Naive thymus-derived CD8-positive, alpha-beta T cell (primary cell): Measurements from ENCODE around the gene CYTH1. TPM values are rescaled to one million over a fixed set of nuclear protein-coding genes. Genes with fewer than 3 reads are reported as not detected.

Experiments
- ATAC-seq, 2 donors: fragments of 150-1000 bp; cut with Tn5 transposase in 1 of 2; sonication (Bioruptor Pico), chemical (Tn5 transposase) in 1 of 2; 1 replicate in 1 of 2; 2 replicates in 1 of 2; pipeline ENCODE4 v1.10.0; 2021; ENCODE audit warnings: mild to moderate bottlenecking in 2 of 2, moderate library complexity in 2 of 2
- POLR2A ChIA-PET: fragments of 350-600 bp; sonication (Branson Sonifier 250); formaldehyde crosslinking; loops from one replicate; lab custom pipeline; 2021; ENCODE audit warnings: antibody characterized with exemption; lab: Charles Lee
- DNase-seq, 10 donors: peaks; one replicate each; pipeline versions ENCODE4 v3.0.0 to v3.0.0-alpha.2; 2020 to 2022
- H3K27ac Mint-ChIP-seq, 10 donors: one replicate each; pipeline ENCODE4 v1.8.0; 2020 to 2022; ENCODE audit warnings: mild to moderate bottlenecking in 10 of 10, mixed read lengths in 10 of 10, moderate library complexity in 4 of 10, inconsistent platforms in 1 of 10
- H3K27me3 Mint-ChIP-seq, 5 donors: one replicate each; pipeline ENCODE4 v1.8.0; 2021 to 2022; ENCODE audit warnings: mixed read lengths in 5 of 5
- H3K36me3 Mint-ChIP-seq, 3 donors: one replicate each; pipeline ENCODE4 v1.8.0; 2020 to 2022; ENCODE audit warnings: mixed read lengths in 3 of 3, mild to moderate bottlenecking in 2 of 3, inconsistent platforms in 1 of 3
- H3K4me1 Mint-ChIP-seq, 4 donors: one replicate each; pipeline ENCODE4 v1.8.0; 2021 to 2022; ENCODE audit warnings: mixed read lengths in 4 of 4
- H3K4me3 Mint-ChIP-seq, 10 donors: one replicate each; pipeline ENCODE4 v1.8.0; 2020 to 2022; ENCODE audit warnings: mild to moderate bottlenecking in 10 of 10, mixed read lengths in 10 of 10, moderate library complexity in 6 of 10, inconsistent platforms in 1 of 10
- H3K9me3 Mint-ChIP-seq, 9 donors: one replicate each; pipeline ENCODE4 v1.8.0; 2020 to 2022; ENCODE audit warnings: mixed read lengths in 9 of 9, mild to moderate bottlenecking in 3 of 9, inconsistent platforms in 1 of 9, moderate library complexity in 1 of 9
- polyA plus RNA-seq, 3 donors: library from polyadenylated mRNA; unstranded; fragments of 300-500 nt; fragmentation: Illumina TruSeq; gene quantifications; one replicate each; pipeline ENCODE4 v1.2.3, GENCODE V29; 2021
- total RNA-seq, 8 experiments: library from RNA in 2 of 8; stranded (reverse) in 2 of 8; gene quantifications; one replicate each; pipeline ENCODE4 v1.2.3 and lab custom pipeline; 2021 to 2026

CYTH1 gene
- total and polyA plus RNA-seq, 5 experiments from 2014 or later = 220 to 423 (median 320) TPM

- Mint-ChIP-seq H3K4me3 (peak overlapping the region; percentile 6 to 81 (median 62)), H3K27ac (peak overlapping the region; percentile 24 to 96 (median 78)), H3K27me3 (no peaks in the 10 kb centered on the region), H3K4me1 (peaks cover 53 to 93% (median 89%) of the 10 kb centered on the region in 4 donors), H3K36me3 (peaks cover 0 to 46% (median 4%) of the 10 kb centered on the region in 3 donors), H3K9me3 (no peaks in the 10 kb centered on the region)
- POLR2A ChIA-PET = interaction anchor here (1.0 to 1.2 kb wide), 2 partner anchors 11 to 46 kb away, joined by 3 to 4 read pairs; no protein-coding TSS in a partner anchor
- ATAC-seq (no peak), DNase-seq (no peak)
These were observed 52.4 kb downstream of the CYTH1 start for GRCh38 chr17:78729641-78730040.

GRCh38 chr17:78728495-78728894, 53.6 kb downstream of the CYTH1 start:
- Mint-ChIP-seq H3K27me3 (no peaks in the 10 kb centered on the region), H3K36me3 (peaks cover 0 to 51% (median 4%) of the 10 kb centered on the region in 3 donors), H3K4me1 (peaks cover 58 to 97% (median 92%) of the 10 kb centered on the region in 4 donors), H3K4me3 (peak overlapping the region in 9 of 10 donors; percentile 46 to 81 (median 62)), H3K27ac (peak overlapping the region in 9 of 10 donors; percentile 17 to 96 (median 78)), H3K9me3 (no peaks in the 10 kb centered on the region)
- DNase-seq = no peak
- POLR2A ChIA-PET = interaction anchor here (0.6 to 0.8 kb wide), 2 partner anchors 10 to 50 kb away, joined by 3 to 6 read pairs; no protein-coding TSS in a partner anchor
- no peak for ATAC-seq

DNA sequence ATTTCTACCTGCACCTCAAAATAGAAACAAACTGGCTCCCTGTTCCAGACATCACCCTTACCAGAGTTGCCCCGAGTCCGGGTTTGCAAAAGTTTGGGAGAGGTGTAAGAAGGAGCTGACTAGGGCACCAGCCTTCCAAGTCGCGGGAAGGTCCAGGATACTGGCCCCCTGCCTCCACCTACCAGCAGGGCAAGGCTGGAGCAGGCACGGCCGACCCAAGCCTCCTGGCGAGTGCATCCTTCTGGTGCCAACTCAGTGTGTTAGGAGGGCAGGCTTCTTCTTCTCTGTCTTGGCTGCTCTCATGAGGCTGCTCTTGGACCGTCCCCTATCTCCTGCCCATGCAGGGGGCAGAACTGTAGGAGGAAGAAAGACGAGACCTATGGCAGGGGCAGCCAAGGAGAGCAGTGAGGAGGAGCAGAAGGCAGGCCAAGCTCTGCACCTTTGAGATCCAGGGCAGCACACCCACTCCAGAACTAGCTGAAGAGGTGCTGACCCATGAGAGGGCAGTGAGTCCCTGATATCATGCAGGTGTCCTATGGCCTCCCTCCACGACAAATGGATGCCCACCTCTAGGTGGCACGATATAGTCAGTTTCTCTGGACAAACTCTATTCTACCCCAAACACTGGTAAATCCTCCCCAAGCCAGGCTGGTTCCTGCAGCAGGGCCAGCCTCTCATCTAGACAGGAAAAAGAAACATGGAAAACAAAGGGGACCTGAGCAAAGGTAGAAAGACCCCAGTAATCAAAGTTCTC, 54.4 kb downstream of the CYTH1 start:
- H3K36me3 Mint-ChIP-seq = peaks cover 0 to 54% (median 4%) of the 10 kb centered on the region in 3 donors

DNA sequence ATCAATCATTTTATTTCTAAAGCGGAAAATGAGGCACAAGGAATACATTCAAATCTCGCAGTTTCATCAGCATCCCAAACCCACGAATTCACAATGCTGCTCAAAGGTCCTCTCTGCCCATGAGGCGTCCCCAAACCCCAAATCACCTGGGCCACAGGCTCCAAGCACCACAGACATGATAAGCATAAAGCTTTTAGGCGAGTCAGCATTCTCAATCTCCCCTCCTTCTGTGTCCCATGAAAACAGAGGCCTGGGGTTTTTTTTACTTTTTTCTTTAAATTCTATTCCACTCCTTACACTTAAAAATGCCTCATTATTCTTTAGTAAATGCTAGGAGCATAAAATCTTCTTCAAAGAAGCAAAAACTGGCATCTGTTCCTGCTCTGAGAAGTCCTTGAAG, 55.0 kb downstream of the CYTH1 start:
- no peak for ATAC-seq

More for the DNA sequence above, 54.4 kb downstream of the CYTH1 start:
- ATAC-seq (no peak), DNase-seq (no peak)
- peak overlapping the region; percentile 67 to 96 (median 90) for H3K27ac Mint-ChIP-seq
- H3K27me3 Mint-ChIP-seq = no peaks in the 10 kb centered on the region
- POLR2A ChIA-PET = interaction anchor here (0.6 to 3.2 kb wide), 5 partner anchors 9 to 63 kb away, joined by 3 to 28 read pairs (median 3); no protein-coding TSS in a partner anchor
- peaks cover 60 to 97% (median 93%) of the 10 kb centered on the region in 4 donors for H3K4me1 Mint-ChIP-seq
- H3K4me3 Mint-ChIP-seq = peak overlapping the region; percentile 70 to 87 (median 81)
- no peaks in the 10 kb centered on the region for H3K9me3 Mint-ChIP-seq

GRCh38 chr17:78726513-78726912, 55.6 kb downstream of the CYTH1 start:
- Mint-ChIP-seq H3K27me3 (no peaks in the 10 kb centered on the region), H3K9me3 (no peaks in the 10 kb centered on the region), H3K4me1 (peaks cover 59 to 97% (median 93%) of the 10 kb centered on the region in 4 donors), H3K4me3 (peak overlapping the region; percentile 70 to 87 (median 80)), H3K36me3 (peaks cover 0 to 51% (median 0%) of the 10 kb centered on the region in 3 donors), H3K27ac (peak overlapping the region; percentile 67 to 96 (median 90))
- ATAC-seq = no peak
- POLR2A ChIA-PET = interaction anchor here (0.6 to 3.2 kb wide), 12 partner anchors 9 to 114 kb away, joined by 3 to 28 read pairs (median 8); no protein-coding TSS in a partner anchor
- DNase-seq = no peak

More for the DNA sequence above, 55.0 kb downstream of the CYTH1 start:
- POLR2A ChIA-PET = interaction anchor here (1.0 to 3.2 kb wide), 7 partner anchors 9 to 64 kb away, joined by 3 to 28 read pairs (median 10); no protein-coding TSS in a partner anchor
- Mint-ChIP-seq H3K4me3 (peak overlapping the region; percentile 70 to 87 (median 80)), H3K27ac (peak overlapping the region; percentile 67 to 96 (median 90)), H3K27me3 (no peaks in the 10 kb centered on the region), H3K36me3 (peaks cover 0 to 51% (median 2%) of the 10 kb centered on the region in 3 donors), H3K9me3 (no peaks in the 10 kb centered on the region), H3K4me1 (peaks cover 59 to 97% (median 93%) of the 10 kb centered on the region in 4 donors)
- DNase-seq = no peak

GRCh38 chr17:78725448-78726021, 56.5 kb downstream of the CYTH1 start:
- peaks cover 0 to 49% (median 0%) of the 10 kb centered on the region in 3 donors for H3K36me3 Mint-ChIP-seq
- peak in 2 of 10 donors; percentile 46 to 51 for DNase-seq
- H3K4me3 Mint-ChIP-seq = peak overlapping the region; percentile 70 to 87 (median 80)
- ATAC-seq = peak; percentile 61 to 71
- peak overlapping the region; percentile 67 to 96 (median 90) for H3K27ac Mint-ChIP-seq
- H3K4me1 Mint-ChIP-seq = peaks cover 54 to 94% (median 91%) of the 10 kb centered on the region in 4 donors
- POLR2A ChIA-PET = interaction anchor here (0.6 to 3.2 kb wide), 13 partner anchors 8 to 169 kb away, joined by 3 to 28 read pairs (median 7); no protein-coding TSS in a partner anchor
- no peaks in the 10 kb centered on the region for H3K9me3 Mint-ChIP-seq
- no peaks in the 10 kb centered on the region for H3K27me3 Mint-ChIP-seq

DNA sequence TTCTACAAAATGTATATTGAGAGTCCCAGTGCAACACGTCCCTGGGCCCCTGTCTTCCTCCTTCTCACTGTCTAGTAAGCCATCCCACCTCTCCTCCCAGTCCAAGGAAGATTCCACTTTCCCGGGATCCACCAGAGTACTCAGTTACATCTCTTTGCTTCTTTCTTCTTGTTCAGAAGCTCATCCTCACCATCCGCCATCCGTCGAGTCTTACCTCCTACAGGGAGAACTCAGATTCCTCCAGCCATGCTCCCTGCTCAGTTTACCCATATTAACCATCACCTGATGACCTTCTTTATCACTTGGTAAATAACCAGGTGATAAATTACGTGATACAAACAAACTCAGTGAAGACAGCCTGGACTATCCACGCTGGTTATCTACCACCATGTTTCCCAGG, 57.1 kb downstream of the CYTH1 start:
- Mint-ChIP-seq H3K4me1 (peaks cover 57 to 97% (median 94%) of the 10 kb centered on the region in 4 donors), H3K27ac (peak overlapping the region; percentile 67 to 96 (median 90)), H3K4me3 (peak overlapping the region; percentile 70 to 87 (median 80)), H3K36me3 (peaks cover 0 to 49% (median 0%) of the 10 kb centered on the region in 3 donors), H3K9me3 (no peaks in the 10 kb centered on the region), H3K27me3 (no peaks in the 10 kb centered on the region)
- no peak for ATAC-seq
- POLR2A ChIA-PET = interaction anchor here (0.8 to 3.2 kb wide), 9 partner anchors 8 to 60 kb away, joined by 3 to 28 read pairs (median 11); no protein-coding TSS in a partner anchor
- DNase-seq = no peak

DNA sequence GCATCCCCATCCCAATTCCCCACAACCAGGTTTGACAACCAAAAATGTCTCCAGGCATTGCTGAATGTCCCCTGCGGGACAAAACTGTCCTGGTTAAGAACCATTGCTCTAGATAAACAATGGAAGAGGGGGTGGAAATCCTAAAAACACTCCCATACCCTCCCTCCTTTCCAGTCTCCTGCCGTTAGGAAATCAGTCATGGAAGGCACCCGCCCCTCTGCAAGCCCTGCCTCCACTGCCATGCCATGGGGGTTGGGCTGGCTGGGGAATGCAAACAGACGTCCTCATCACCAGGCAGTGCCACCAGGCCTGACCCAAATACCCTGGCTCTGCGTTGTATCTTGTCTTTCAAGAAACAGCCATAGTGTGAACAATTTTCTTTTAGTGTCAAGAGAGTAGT, 57.5 kb downstream of the CYTH1 start:
- Mint-ChIP-seq H3K9me3 (no peaks in the 10 kb centered on the region), H3K27ac (peak overlapping the region; percentile 67 to 96 (median 90)), H3K27me3 (no peaks in the 10 kb centered on the region), H3K36me3 (peaks cover 0 to 49% (median 0%) of the 10 kb centered on the region in 3 donors), H3K4me1 (peaks cover 61 to 97% (median 94%) of the 10 kb centered on the region in 4 donors), H3K4me3 (peak overlapping the region; percentile 70 to 87 (median 80))
- POLR2A ChIA-PET = interaction anchor here (0.8 to 3.2 kb wide), 6 partner anchors 12 to 61 kb away, joined by 3 to 28 read pairs (median 10); no protein-coding TSS in a partner anchor
- ATAC-seq (no peak), DNase-seq (no peak)

GRCh38 chr17:78723957-78724356, 58.1 kb downstream of the CYTH1 start:
- POLR2A ChIA-PET = interaction anchor here (0.7 to 1.5 kb wide), 2 partner anchors 25 to 57 kb away, joined by 3 to 5 read pairs; partner anchors contain the start of gene CYTH1

DNA sequence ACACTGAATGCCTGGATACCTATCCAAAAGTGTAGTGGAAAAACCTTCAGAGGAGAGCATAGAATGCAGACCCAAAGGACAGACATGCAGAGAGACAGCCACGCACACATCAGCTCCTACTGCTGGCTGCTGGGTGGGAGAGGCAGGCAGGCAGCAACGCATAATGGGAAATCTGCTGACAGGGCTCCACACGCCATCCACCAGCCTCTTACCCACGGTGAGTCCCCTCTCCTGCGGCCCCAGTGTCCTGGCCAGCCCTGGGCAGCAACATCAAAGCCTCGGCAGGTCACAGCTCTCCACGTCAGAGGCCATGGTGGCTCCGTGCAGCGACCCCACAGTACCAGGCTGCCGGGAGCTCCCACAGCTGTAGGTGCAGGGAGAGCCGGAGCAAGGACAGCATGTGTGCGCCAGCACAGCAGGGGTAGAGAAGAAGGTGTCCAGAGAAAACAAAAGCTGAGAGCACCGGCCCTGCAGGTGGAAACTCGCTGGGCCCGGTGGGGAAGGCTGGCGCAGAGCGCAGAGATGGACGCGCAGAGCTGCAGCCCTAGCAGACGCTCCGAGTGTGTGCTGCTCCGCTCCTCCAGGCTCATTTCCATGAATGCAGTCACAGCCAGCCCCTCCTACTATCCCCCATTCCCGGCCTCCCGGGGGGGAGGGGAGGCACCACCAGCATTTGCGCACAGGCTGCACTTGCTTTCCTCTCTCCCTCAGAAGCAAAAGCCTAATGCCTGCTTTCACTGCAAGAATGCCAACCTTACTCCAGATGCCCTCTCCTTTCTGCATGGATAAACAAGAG, 58.9 kb downstream of the CYTH1 start:
- Mint-ChIP-seq H3K27ac (peak overlapping the region; percentile 67 to 96 (median 90)), H3K27me3 (no peaks in the 10 kb centered on the region), H3K4me3 (peak overlapping the region; percentile 45 to 83 (median 76))

More at GRCh38 chr17:78723957-78724356, 58.1 kb downstream of the CYTH1 start:
- DNase-seq (no peak), ATAC-seq (no peak)
- Mint-ChIP-seq H3K9me3 (no peaks in the 10 kb centered on the region), H3K27me3 (no peaks in the 10 kb centered on the region), H3K4me1 (peaks cover 64 to 97% (median 94%) of the 10 kb centered on the region in 4 donors), H3K36me3 (peaks cover 0 to 46% (median 0%) of the 10 kb centered on the region in 3 donors), H3K4me3 (peak overlapping the region in 8 of 10 donors; percentile 39 to 83 (median 78)), H3K27ac (peak overlapping the region; percentile 67 to 96 (median 90))

DNA sequence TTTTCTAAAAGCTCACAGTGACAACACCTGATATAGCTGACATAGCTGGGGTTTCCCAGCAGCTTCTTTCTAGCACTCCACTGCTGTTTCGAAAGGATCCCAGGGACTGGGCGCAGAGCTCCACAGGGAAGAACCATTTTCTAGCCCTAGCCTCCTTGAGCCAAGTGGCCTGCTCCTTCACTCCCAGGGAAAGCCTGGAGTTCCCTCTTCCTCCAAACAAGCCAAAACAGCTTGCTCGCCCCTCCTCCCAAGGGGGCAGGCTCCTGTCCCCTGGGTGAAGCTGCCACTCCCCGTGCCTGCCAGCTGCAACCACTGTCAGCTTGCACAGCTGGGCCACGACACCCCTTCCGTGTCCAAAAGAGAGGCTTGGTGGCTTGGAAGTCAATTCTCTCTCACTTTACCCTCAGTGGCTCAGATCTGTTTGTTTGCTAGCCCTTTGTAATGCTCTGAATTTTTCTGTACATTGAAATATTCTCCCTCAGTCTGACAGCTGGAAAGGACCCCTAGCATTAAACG, 59.8 kb downstream of the CYTH1 start:
- Mint-ChIP-seq H3K4me1 (peaks cover 70 to 98% (median 95%) of the 10 kb centered on the region in 4 donors), H3K27ac (peak overlapping the region; percentile 67 to 96 (median 88)), H3K4me3 (peak overlapping the region in 9 of 10 donors; percentile 52 to 83 (median 74)), H3K9me3 (no peaks in the 10 kb centered on the region), H3K36me3 (peaks cover 0 to 40% (median 0%) of the 10 kb centered on the region in 3 donors), H3K27me3 (no peaks in the 10 kb centered on the region)
- POLR2A ChIA-PET = interaction anchor here (0.5 to 2.3 kb wide), 7 partner anchors 11 to 238 kb away, joined by 3 to 10 read pairs (median 3); no protein-coding TSS in a partner anchor
- DNase-seq (peak in 1 of 10 donors; percentile 41), ATAC-seq (peak; percentile 21 to 36)

More for the DNA sequence above, 58.9 kb downstream of the CYTH1 start:
- Mint-ChIP-seq H3K9me3 (no peaks in the 10 kb centered on the region), H3K36me3 (peaks cover 0 to 46% (median 0%) of the 10 kb centered on the region in 3 donors), H3K4me1 (peaks cover 69 to 98% (median 95%) of the 10 kb centered on the region in 4 donors)
- ATAC-seq (no peak), DNase-seq (no peak)
- POLR2A ChIA-PET = interaction anchor here (0.5 to 2.3 kb wide), 8 partner anchors 14 to 239 kb away, joined by 3 to 10 read pairs (median 4); partner anchors contain the start of gene CYTH1
